CD14-positive monocyte (primary cell): ENCODE measurements around the gene MYOZ2. TPM values are rescaled to one million over a fixed set of nuclear protein-coding genes. Genes with fewer than 3 reads are reported as not detected.
A peak's percentile ranks its signal among the peaks of the same experiment; 100 is the strongest.

ENCODE experiments used
- DNase-seq, 3 donors: peaks; one replicate each; pipeline ENCODE4 v3.0.0-alpha.2; 2011 to 2022
- H2AFZ ChIP-seq: 2 replicates; pipeline ENCODE4 v1.6.0; 2012; ENCODE audit warnings: mild to moderate bottlenecking, low read depth, low read length, inconsistent platforms; ENCODE audit not compliant: insufficient read depth, poor library complexity, severe bottlenecking
- H3K27ac ChIP-seq, 2 donors: 1 replicate in 1 of 2; 2 replicates in 1 of 2; pipeline ENCODE4 v1.5.1; 2012 to 2013; ENCODE audit warnings: low read length in 2 of 2, control low read depth in 1 of 2, inconsistent platforms in 1 of 2, low read depth in 1 of 2, mild to moderate bottlenecking in 1 of 2
- H3K27me3 ChIP-seq, 2 donors: one replicate each; pipeline versions ENCODE4 v1.6.0 to v1.6.1; 2011 to 2013; ENCODE audit warnings: low read length in 2 of 2; ENCODE audit not compliant: control insufficient read depth in 2 of 2, insufficient read depth in 2 of 2
- H3K36me3 ChIP-seq, 2 donors: replicated peaks in 1 of 2; 1 replicate in 1 of 2; 2 replicates in 1 of 2; pipeline versions ENCODE4 v1.5.1 to v1.6.1; 2012 to 2013; ENCODE audit warnings: low read length in 2 of 2, control low read depth in 1 of 2, inconsistent platforms in 1 of 2, mild to moderate bottlenecking in 1 of 2; ENCODE audit not compliant: insufficient read depth in 2 of 2, control insufficient read depth in 1 of 2
- H3K4me1 ChIP-seq, 2 donors: 1 replicate in 1 of 2; 2 replicates in 1 of 2; pipeline versions ENCODE4 v1.5.1 to v1.6.1; 2012 to 2013; ENCODE audit warnings: low read length in 2 of 2, control low read depth in 1 of 2, inconsistent platforms in 1 of 2, mild to moderate bottlenecking in 1 of 2, moderate library complexity in 1 of 2; ENCODE audit not compliant: insufficient read depth in 2 of 2, control insufficient read depth in 1 of 2
- H3K4me2 ChIP-seq: replicated peaks from 2 replicates; pipeline ENCODE3; 2012; ENCODE audit warnings: low read length, moderate library complexity, mild to moderate bottlenecking; ENCODE audit not compliant: poor library complexity, severe bottlenecking; ENCODE audit errors: extremely low read depth
- H3K4me3 ChIP-seq, 3 experiments: fragments of 200-600 bp in 1 of 3; sonication (generic) in 1 of 3; replicated peaks in 1 of 3; 1 replicate in 2 of 3; 2 replicates in 1 of 3; pipeline ENCODE4 v1.5.1; 2011 to 2013; ENCODE audit warnings: low read length in 3 of 3, mild to moderate bottlenecking in 3 of 3, control low read depth in 2 of 3, low read depth in 2 of 3, inconsistent platforms in 1 of 3, moderate library complexity in 1 of 3
- H3K79me2 ChIP-seq: 2 replicates; pipeline ENCODE4 v1.6.0; 2012; ENCODE audit warnings: mild to moderate bottlenecking, control low read depth, inconsistent platforms, low read length, moderate library complexity; ENCODE audit not compliant: insufficient read depth
- H3K9ac ChIP-seq: 2 replicates; pipeline ENCODE4 v1.6.0; 2017; ENCODE audit warnings: low read length, mild to moderate bottlenecking; ENCODE audit not compliant: insufficient read depth, poor library complexity, severe bottlenecking
- H3K9me3 ChIP-seq, 2 donors: replicated peaks in 1 of 2; 1 replicate in 1 of 2; 2 replicates in 1 of 2; pipeline versions ENCODE4 v1.5.1 to v1.6.1; 2012 to 2013; ENCODE audit warnings: low read length in 2 of 2, control low read depth in 1 of 2; ENCODE audit not compliant: control insufficient read depth in 1 of 2, insufficient read depth in 1 of 2
- H4K20me1 ChIP-seq: 2 replicates; pipeline ENCODE4 v1.6.0; 2012; ENCODE audit warnings: mild to moderate bottlenecking, low read length, control low read depth, moderate library complexity; ENCODE audit not compliant: insufficient read depth
- H3K27ac Mint-ChIP-seq, 7 donors: one replicate each; pipeline ENCODE4 v1.8.0; 2020; ENCODE audit warnings: mild to moderate bottlenecking in 7 of 7, mixed read lengths in 7 of 7, moderate library complexity in 6 of 7, inconsistent platforms in 2 of 7
- H3K27me3 Mint-ChIP-seq, 3 donors: one replicate each; pipeline ENCODE4 v1.8.0; 2021 to 2022; ENCODE audit warnings: low read depth in 3 of 3, mild to moderate bottlenecking in 3 of 3, mixed read lengths in 3 of 3, moderate library complexity in 3 of 3, inconsistent platforms in 1 of 3
- H3K36me3 Mint-ChIP-seq, 2 donors: one replicate each; pipeline ENCODE4 v1.8.0; 2020; ENCODE audit warnings: mixed read lengths in 2 of 2, inconsistent platforms in 1 of 2, mild to moderate bottlenecking in 1 of 2
- H3K4me1 Mint-ChIP-seq: one replicate; pipeline ENCODE4 v1.8.0; 2020; ENCODE audit warnings: mild to moderate bottlenecking, mixed read lengths
- H3K4me3 Mint-ChIP-seq, 2 donors: one replicate each; pipeline ENCODE4 v1.8.0; 2020; ENCODE audit warnings: mild to moderate bottlenecking in 2 of 2, mixed read lengths in 2 of 2, moderate library complexity in 1 of 2
- H3K9me3 Mint-ChIP-seq, 7 donors: one replicate each; pipeline ENCODE4 v1.8.0; 2020 to 2022; ENCODE audit warnings: mixed read lengths in 7 of 7, mild to moderate bottlenecking in 6 of 7, moderate library complexity in 6 of 7, inconsistent platforms in 2 of 7
- CTCF ChIP-seq: fragments of 200-600 bp; IDR thresholded peaks from one replicate; pipeline ENCODE4 v1.8.0; 2022; ENCODE audit warnings: antibody characterized with exemption, mild to moderate bottlenecking
- WGBS: methylation state at CpG from one replicate; pipeline ENCODE4 v1.1.5; 2013; ENCODE audit warnings: missing lambda C conversion rate; ENCODE audit not compliant: insufficient coverage; 5-methylcytosine and 5-hydroxymethylcytosine counted together
- intact Hi-C, 2 donors: fragments of 100-400 bp; cut with micrococcal nuclease; formaldehyde crosslinking; loops; one replicate each; pipeline versions ENCODE4 v1.15.0 to v1.15.1; 2023
- polyA minus RNA-seq: library from RNA; depleted of rRNA, polyadenylated mRNA; stranded (reverse); fragments of >200 nt; gene quantifications from 2 replicates; pipeline ENCODE4 v1.2.3, GENCODE V29; 2012
- polyA plus RNA-seq, 3 donors: library from polyadenylated mRNA; depleted of rRNA in 1 of 3; unstranded in 2 of 3; stranded (reverse) in 1 of 3; fragments of 300-500 nt in 2 of 3; fragments of >200 nt in 1 of 3; fragmentation: Illumina TruSeq in 2 of 3; gene quantifications; 1 replicate in 2 of 3; 2 replicates in 1 of 3; pipeline ENCODE4 v1.2.3, GENCODE V29; 2012 to 2021
- total RNA-seq, 12 experiments: library from RNA in 1 of 12; stranded (reverse) in 1 of 12; fragments of 120-200 nt in 1 of 12; gene quantifications; one replicate each; pipeline ENCODE4 v1.2.4 and lab custom pipeline; 2013 to 2026; ENCODE audit warnings: mixed read lengths in 6 of 12, inconsistent platforms in 1 of 12

Gene MYOZ2
- 0.06 TPM for total RNA-seq (2013)
- not detected for polyA plus RNA-seq
- polyA minus RNA-seq: not detected in 2 replicates
- total RNA-seq (lab: John Stamatoyannopoulos, UW): 0 to 1.8 (median 0.06) reads per million in 11 experiments

GRCh38 chr4:119135721-119136121 is at the start of gene MYOZ2:
Gene MYOZ2 (plus strand): TSS chr4:119135832. CDS start chr4:119136526, 694 bp downstream.
- no peaks in the 10 kb centered on the region for H3K9me3 ChIP-seq
- intact Hi-C loops: no loop called here
- no peak for DNase-seq
- H3K4me1 ChIP-seq: peaks cover 4 to 7% of the 10 kb centered on the region in 2 donors
- H2AFZ ChIP-seq: no peak within 1 kb of the TSS
- H4K20me1 ChIP-seq: no peaks in the 10 kb centered on the region
- no peaks in the 10 kb centered on the region for H3K9me3 Mint-ChIP-seq
- peak within 1 kb of the TSS in 1 of 2 donors; percentile 10 for H3K4me3 Mint-ChIP-seq
- H3K9ac ChIP-seq: no peak within 1 kb of the TSS
- peaks cover 7% of the 10 kb centered on the region for H3K4me1 Mint-ChIP-seq
- TF ChIP-seq CTCF: no peak
- no peak within 1 kb of the TSS for H3K27ac Mint-ChIP-seq
- H3K4me2 ChIP-seq: no peak within 1 kb of the TSS
- H3K27ac ChIP-seq: no peak within 1 kb of the TSS
- H3K79me2 ChIP-seq: no peaks in the 10 kb centered on the region
- no peaks in the 10 kb centered on the region for H3K27me3 ChIP-seq
- H3K36me3 Mint-ChIP-seq: no peaks in the 10 kb centered on the region
- H3K4me3 ChIP-seq: no peak within 1 kb of the TSS
- no peaks in the 10 kb centered on the region for H3K27me3 Mint-ChIP-seq
- no CpG with 5 or more reads among the region's 2 CpGs for WGBS
- no peaks in the 10 kb centered on the region for H3K36me3 ChIP-seq

DNA sequence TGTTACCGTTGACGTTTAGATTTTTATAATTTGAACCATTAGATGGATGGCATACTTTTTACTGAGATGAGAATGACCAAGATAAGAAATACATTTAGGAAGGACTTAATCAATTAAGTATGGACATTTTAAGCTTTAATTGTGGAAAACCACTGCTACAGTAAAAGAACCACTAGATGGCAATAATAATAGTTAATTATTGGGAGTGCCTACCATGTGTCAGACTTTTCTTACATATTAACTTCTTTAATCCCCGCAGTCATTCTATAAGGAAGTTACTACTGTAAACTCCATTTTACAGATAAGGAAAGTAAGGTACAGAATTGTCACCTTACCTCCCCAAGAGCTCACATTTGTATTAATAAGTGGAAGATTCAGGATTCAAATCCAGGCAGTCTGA is 48.5 kb upstream of the MYOZ2 start:
- Mint-ChIP-seq H3K9me3 (no peaks in the 10 kb centered on the region), H3K36me3 (no peaks in the 10 kb centered on the region), H3K4me3 (no peak overlapping the region), H3K27ac (no peak overlapping the region), H3K27me3 (peaks cover 0 to 1% (median 0%) of the 10 kb centered on the region in 3 donors), H3K4me1 (no peaks in the 10 kb centered on the region)
- intact Hi-C loops: no loop called here
- no peaks in the 10 kb centered on the region for H4K20me1 ChIP-seq
- TF ChIP-seq CTCF: no peak
- WGBS: no CpG with 5 or more reads among the region's 3 CpGs
- H3K4me3 ChIP-seq: no peak overlapping the region
- no peak overlapping the region for H3K27ac ChIP-seq
- no peaks in the 10 kb centered on the region for H3K79me2 ChIP-seq
- no peak for DNase-seq
- H3K4me1 ChIP-seq: no peaks in the 10 kb centered on the region
- H3K9ac ChIP-seq: no peak overlapping the region
- H3K9me3 ChIP-seq: no peaks in the 10 kb centered on the region
- H3K4me2 ChIP-seq: no peak overlapping the region
- no peaks in the 10 kb centered on the region for H3K27me3 ChIP-seq
- no peaks in the 10 kb centered on the region for H3K36me3 ChIP-seq
- no peak overlapping the region for H2AFZ ChIP-seq
